Tibial artery (tissue), 4 donors: ENCODE data around the gene C11orf16.

ENCODE experiments used
- DNase-seq, 2 donors: peaks; one replicate each; pipeline ENCODE4 v3.0.0-alpha.2; 2019
- H3K27ac ChIP-seq, 2 donors: fragments of 200-600 bp; sonication (generic) in 1 of 2; 1 replicate in 1 of 2; 2 replicates in 1 of 2; pipeline ENCODE4 v1.5.1; 2018 to 2019; ENCODE audit warnings: mild to moderate bottlenecking in 1 of 2
- H3K27me3 ChIP-seq, 2 donors: fragments of 200-600 bp; sonication (generic) in 1 of 2; one replicate each; pipeline versions ENCODE4 v1.5.1 to v1.6.0; 2016 to 2019
- H3K36me3 ChIP-seq, 3 donors: fragments of 200-600 bp; sonication (generic) in 2 of 3; one replicate each; pipeline ENCODE4 v1.5.1; 2016 to 2019; ENCODE audit warnings: mild to moderate bottlenecking in 2 of 3
- H3K4me1 ChIP-seq, 4 donors: fragments of 200-600 bp; sonication (generic) in 2 of 4; 1 replicate in 3 of 4; 2 replicates in 1 of 4; pipeline ENCODE4 v1.5.1; 2016 to 2019
- H3K4me3 ChIP-seq, 2 donors: fragments of 200-600 bp; sonication (generic) in 1 of 2; 1 replicate in 1 of 2; 2 replicates in 1 of 2; pipeline ENCODE4 v1.5.1; 2018 to 2019; ENCODE audit warnings: mild to moderate bottlenecking in 2 of 2
- H3K9me3 ChIP-seq, 3 donors: fragments of 200-600 bp; sonication (generic) in 1 of 3; one replicate each; pipeline ENCODE4 v1.5.1; 2016 to 2019
- intact Hi-C: fragments of 100-400 bp; cut with DNase I; formaldehyde crosslinking; loops from one replicate; pipeline ENCODE4 v1.15.0; 2023; ENCODE audit warnings: low total_unique reads
- TF ChIP-seq, protein P1 (sequence below), 2 experiments: fragments of 200-600 bp in 1 of 2; fragments of 450-650 bp in 1 of 2; IDR thresholded peaks; one replicate each; pipeline ENCODE4 v1.5.1; 2017 to 2019; ENCODE audit warnings: antibody characterized with exemption in 2 of 2, mild to moderate bottlenecking in 1 of 2, moderate library complexity in 1 of 2

Gene C11orf16

DNA sequence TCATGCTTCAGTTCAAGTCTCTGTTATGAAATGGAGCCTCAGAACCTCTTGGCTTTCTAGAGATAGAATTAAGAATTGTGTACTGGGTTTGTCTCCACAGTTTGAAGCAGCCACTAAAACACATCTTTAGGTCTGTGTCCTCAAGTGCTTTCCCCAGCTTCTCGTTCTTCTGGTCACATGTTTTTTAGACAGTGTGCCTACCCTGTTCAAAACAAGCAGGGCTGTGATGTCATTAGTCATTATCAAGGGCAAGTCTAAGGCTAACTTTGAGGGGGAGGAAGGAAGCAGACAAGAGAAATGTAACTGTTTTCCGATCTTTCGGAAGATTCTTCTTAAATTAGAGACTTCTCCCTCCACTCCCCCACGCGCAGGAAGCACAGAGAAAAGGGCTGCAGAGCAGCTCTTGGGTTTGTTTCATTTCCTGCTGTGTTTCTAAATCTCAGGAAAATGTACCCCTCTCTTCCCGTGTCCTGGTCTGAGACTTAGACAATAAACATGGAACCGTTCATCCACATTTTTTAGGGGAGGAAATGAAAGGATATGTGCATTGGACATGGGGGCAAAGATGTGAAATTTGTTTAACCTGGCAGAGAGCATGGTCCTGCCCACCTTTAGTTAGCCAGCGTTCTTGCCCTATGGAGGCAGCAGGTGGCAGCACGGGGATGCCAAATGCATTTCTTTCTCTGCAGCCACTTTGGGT lies 18.6 kb downstream of the C11orf16 start:
- TF ChIP-seq, protein P1, sequence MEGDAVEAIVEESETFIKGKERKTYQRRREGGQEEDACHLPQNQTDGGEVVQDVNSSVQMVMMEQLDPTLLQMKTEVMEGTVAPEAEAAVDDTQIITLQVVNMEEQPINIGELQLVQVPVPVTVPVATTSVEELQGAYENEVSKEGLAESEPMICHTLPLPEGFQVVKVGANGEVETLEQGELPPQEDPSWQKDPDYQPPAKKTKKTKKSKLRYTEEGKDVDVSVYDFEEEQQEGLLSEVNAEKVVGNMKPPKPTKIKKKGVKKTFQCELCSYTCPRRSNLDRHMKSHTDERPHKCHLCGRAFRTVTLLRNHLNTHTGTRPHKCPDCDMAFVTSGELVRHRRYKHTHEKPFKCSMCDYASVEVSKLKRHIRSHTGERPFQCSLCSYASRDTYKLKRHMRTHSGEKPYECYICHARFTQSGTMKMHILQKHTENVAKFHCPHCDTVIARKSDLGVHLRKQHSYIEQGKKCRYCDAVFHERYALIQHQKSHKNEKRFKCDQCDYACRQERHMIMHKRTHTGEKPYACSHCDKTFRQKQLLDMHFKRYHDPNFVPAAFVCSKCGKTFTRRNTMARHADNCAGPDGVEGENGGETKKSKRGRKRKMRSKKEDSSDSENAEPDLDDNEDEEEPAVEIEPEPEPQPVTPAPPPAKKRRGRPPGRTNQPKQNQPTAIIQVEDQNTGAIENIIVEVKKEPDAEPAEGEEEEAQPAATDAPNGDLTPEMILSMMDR (IDR thresholded peaks at IDR 0.05) = peak; percentile 53 to 58
- peak overlapping the region; percentile 66 to 68 for H3K27ac ChIP-seq
- H3K4me3 ChIP-seq = peak overlapping the region; percentile 23 to 37
- H3K27me3 ChIP-seq = no peaks in the 10 kb centered on the region
- H3K36me3 ChIP-seq = peaks cover 4 to 13% (median 9%) of the 10 kb centered on the region in 3 donors
- intact Hi-C loops = no loop called here
- H3K9me3 ChIP-seq = no peaks in the 10 kb centered on the region
- H3K4me1 ChIP-seq = peaks cover 0 to 61% (median 41%) of the 10 kb centered on the region in 4 donors
- no peak for DNase-seq

DNA sequence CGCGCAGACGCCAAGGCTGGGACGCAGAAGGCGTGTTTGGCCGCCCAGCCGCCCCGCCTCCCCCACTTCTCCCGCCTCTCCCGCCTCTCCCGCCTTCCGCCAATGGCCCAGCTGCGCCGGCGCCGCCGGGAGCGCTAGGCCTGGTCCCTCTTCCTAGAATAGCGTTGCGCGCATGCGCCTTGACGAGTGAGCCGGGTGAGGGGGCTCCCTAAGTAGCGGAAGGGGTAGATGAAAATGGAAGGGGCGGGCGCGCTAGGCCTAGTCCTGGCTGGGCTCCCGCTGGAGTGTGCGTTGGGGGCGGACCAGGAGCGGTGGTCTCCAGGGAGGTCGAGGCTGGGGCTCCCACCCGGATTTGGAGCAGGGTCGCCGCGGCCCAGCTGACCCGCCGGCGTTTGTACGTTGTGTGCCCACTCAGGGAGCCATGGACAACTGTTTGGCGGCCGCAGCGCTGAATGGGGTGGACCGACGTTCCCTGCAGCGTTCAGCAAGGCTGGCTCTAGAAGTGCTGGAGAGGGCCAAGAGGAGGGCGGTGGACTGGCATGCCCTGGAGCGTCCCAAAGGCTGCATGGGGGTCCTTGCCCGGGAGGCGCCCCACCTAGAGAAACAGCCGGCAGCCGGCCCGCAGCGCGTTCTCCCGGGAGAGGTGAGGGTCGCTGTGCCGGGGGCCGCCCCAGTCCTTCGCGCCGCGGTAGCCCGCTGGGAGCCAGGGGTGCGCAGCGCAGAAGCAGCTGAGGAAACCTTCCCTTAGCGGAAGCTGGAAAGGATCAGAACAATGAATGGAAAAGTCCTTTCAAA lies 21.5 kb downstream of the C11orf16 start, which contains the start of gene AKIP1:
TSS of gene AKIP1 (plus strand) at position 161 of the 795 bp plus-strand sequence. CDS start at position 422, 261 bp downstream.
- peak within 1 kb of the TSS; percentile 95 to 97 for H3K27ac ChIP-seq
- TF ChIP-seq, protein P1 (IDR thresholded peaks at IDR 0.05) = no peak
- intact Hi-C loops = no loop called here
- peaks cover 0 to 41% (median 26%) of the 10 kb centered on the region in 4 donors for H3K4me1 ChIP-seq
- no peaks in the 10 kb centered on the region for H3K9me3 ChIP-seq
- no peaks in the 10 kb centered on the region for H3K36me3 ChIP-seq
- DNase-seq = peak; percentile 95 to 97
- H3K4me3 ChIP-seq = peak within 1 kb of the TSS; percentile 93 to 97
- H3K27me3 ChIP-seq = no peaks in the 10 kb centered on the region

DNA sequence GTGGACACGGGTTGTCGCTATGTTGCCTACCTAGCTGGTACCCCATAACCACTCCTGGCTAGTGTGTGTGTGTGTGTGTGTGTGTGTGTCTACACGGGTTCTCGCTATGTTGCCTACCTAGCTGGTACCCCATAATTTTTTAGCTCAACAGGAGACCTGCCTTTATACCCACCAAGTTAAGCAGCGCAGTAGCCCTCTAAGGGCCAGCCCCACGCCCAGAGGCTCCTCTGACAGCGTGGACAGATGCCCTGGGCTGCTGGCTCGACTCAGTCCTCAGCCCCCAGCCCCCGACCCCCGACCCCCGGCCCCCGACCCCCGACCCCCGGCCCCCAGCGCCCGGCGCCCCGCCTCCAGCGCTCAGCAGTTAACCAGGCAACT lies 22.1 kb downstream of the C11orf16 start:
- intact Hi-C loops = no loop called here
- TF ChIP-seq, protein P1 (IDR thresholded peaks at IDR 0.05) = no peak
- no peak for DNase-seq
- no peaks in the 10 kb centered on the region for H3K36me3 ChIP-seq
- H3K27ac ChIP-seq = peak overlapping the region; percentile 95 to 97
- no peaks in the 10 kb centered on the region for H3K9me3 ChIP-seq
- no peaks in the 10 kb centered on the region for H3K27me3 ChIP-seq
- peak overlapping the region; percentile 93 to 97 for H3K4me3 ChIP-seq
- H3K4me1 ChIP-seq = peaks cover 0 to 38% (median 25%) of the 10 kb centered on the region in 4 donors

DNA sequence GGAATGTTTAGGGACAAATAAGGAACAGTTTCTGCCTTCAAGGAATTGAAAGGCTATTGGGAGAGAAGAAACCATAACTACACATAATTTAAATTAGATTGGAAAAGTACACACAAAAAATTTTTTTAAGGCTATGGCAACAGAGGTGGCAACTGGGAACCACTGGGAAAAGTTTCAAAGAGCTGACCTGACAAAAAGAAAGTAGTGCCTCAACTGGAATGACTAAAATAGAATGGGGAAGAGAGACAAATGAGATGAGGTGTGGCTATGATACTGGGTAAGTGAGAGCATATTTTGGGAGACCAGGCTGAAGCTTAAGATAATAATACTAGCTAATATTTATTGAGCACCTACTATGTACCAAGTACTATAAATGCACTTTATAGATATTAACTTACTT lies 24.6 kb downstream of the C11orf16 start:
- peaks cover 0 to 19% (median 12%) of the 10 kb centered on the region in 4 donors for H3K4me1 ChIP-seq
- no peak overlapping the region for H3K4me3 ChIP-seq
- no peaks in the 10 kb centered on the region for H3K27me3 ChIP-seq
- DNase-seq = no peak
- intact Hi-C loops = no loop called here
- TF ChIP-seq, protein P1 (IDR thresholded peaks at IDR 0.05) = no peak
- no peak overlapping the region for H3K27ac ChIP-seq
- H3K9me3 ChIP-seq = no peaks in the 10 kb centered on the region
- H3K36me3 ChIP-seq = no peaks in the 10 kb centered on the region

DNA sequence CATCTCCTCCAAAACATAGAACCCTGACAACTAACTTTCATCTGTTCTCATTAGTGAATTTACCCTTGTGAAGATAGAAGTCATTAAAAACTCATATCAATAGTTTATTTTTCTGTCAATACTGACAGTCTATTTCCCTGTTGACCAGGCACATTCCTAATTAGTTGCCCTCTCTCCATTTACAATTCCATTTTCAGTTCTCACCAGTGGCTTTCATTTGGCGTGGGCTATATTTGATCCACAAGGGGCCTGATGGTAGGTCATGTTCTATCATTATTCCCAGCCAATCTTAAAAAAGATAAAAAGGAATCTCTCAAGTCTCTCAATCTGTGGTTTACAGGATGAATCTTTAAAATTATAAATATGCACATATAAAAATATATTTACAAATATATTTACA lies 25.6 kb downstream of the C11orf16 start:
- intact Hi-C loops = no loop called here
- Histone ChIP-seq H3K9me3 (no peaks in the 10 kb centered on the region), H3K36me3 (no peaks in the 10 kb centered on the region), H3K4me1 (peaks cover 0 to 12% (median 6%) of the 10 kb centered on the region in 4 donors), H3K27me3 (no peaks in the 10 kb centered on the region), H3K27ac (no peak overlapping the region), H3K4me3 (no peak overlapping the region)
- TF ChIP-seq, protein P1 (IDR thresholded peaks at IDR 0.05) = no peak
- DNase-seq = no peak
